Measurements from ENCODE around the gene LGALS12.

- TF ChIP-seq CTCF (IDR thresholded peaks at IDR 0.05) (no peak), EZH2 (IDR thresholded peaks at IDR 0.05; ENCODE audit: borderline replicate concordance, insufficient read depth, low read depth, low read length, poor library complexity, severe bottlenecking) (no peak)
Observed at GRCh38 chr11:63511048-63511748, 5.3 kb downstream of the LGALS12 start.
